Measurements from ENCODE around the gene POLD2. TPM values are rescaled to one million over a fixed set of nuclear protein-coding genes. Genes with fewer than 3 reads are reported as not detected.

Gene POLD2
- total and polyA plus RNA-seq, 2 of the 8 experiments (the other 6 are each of a cell fraction or from before 2014, with no cell fraction given) = 148 to 214 TPM

DNA sequence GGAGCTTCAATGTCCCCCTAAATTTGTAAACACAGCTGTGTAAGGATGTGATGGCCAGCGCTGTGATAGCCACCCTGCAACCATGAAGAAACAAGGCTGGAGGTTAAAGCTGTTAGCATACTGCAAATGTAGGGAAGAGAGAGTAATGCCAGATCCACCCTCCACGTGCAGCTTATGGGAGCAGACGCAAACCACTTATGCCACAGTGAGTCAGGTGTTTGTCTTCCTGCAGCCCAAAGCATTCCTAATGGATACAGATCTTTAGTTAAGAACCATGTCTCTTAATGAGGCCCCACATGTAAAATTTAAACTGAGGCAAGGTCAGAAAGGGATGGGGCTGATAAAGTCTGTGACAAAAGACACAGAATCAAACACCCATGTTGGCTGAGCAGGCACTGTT is 31.4 kb upstream of the POLD2 start (continued):
- no peak for TF ChIP-seq SP2 (IDR thresholded peaks at IDR 0.05; ENCODE audit: low read length)
- no peak for TF ChIP-seq SRF (IDR thresholded peaks at IDR 0.05; ENCODE audit: low read depth, low read length)
- no peak for TF ChIP-seq KDM5A (IDR thresholded peaks at IDR 0.05; ENCODE audit: low read length)
- TF ChIP-seq, protein P1, sequence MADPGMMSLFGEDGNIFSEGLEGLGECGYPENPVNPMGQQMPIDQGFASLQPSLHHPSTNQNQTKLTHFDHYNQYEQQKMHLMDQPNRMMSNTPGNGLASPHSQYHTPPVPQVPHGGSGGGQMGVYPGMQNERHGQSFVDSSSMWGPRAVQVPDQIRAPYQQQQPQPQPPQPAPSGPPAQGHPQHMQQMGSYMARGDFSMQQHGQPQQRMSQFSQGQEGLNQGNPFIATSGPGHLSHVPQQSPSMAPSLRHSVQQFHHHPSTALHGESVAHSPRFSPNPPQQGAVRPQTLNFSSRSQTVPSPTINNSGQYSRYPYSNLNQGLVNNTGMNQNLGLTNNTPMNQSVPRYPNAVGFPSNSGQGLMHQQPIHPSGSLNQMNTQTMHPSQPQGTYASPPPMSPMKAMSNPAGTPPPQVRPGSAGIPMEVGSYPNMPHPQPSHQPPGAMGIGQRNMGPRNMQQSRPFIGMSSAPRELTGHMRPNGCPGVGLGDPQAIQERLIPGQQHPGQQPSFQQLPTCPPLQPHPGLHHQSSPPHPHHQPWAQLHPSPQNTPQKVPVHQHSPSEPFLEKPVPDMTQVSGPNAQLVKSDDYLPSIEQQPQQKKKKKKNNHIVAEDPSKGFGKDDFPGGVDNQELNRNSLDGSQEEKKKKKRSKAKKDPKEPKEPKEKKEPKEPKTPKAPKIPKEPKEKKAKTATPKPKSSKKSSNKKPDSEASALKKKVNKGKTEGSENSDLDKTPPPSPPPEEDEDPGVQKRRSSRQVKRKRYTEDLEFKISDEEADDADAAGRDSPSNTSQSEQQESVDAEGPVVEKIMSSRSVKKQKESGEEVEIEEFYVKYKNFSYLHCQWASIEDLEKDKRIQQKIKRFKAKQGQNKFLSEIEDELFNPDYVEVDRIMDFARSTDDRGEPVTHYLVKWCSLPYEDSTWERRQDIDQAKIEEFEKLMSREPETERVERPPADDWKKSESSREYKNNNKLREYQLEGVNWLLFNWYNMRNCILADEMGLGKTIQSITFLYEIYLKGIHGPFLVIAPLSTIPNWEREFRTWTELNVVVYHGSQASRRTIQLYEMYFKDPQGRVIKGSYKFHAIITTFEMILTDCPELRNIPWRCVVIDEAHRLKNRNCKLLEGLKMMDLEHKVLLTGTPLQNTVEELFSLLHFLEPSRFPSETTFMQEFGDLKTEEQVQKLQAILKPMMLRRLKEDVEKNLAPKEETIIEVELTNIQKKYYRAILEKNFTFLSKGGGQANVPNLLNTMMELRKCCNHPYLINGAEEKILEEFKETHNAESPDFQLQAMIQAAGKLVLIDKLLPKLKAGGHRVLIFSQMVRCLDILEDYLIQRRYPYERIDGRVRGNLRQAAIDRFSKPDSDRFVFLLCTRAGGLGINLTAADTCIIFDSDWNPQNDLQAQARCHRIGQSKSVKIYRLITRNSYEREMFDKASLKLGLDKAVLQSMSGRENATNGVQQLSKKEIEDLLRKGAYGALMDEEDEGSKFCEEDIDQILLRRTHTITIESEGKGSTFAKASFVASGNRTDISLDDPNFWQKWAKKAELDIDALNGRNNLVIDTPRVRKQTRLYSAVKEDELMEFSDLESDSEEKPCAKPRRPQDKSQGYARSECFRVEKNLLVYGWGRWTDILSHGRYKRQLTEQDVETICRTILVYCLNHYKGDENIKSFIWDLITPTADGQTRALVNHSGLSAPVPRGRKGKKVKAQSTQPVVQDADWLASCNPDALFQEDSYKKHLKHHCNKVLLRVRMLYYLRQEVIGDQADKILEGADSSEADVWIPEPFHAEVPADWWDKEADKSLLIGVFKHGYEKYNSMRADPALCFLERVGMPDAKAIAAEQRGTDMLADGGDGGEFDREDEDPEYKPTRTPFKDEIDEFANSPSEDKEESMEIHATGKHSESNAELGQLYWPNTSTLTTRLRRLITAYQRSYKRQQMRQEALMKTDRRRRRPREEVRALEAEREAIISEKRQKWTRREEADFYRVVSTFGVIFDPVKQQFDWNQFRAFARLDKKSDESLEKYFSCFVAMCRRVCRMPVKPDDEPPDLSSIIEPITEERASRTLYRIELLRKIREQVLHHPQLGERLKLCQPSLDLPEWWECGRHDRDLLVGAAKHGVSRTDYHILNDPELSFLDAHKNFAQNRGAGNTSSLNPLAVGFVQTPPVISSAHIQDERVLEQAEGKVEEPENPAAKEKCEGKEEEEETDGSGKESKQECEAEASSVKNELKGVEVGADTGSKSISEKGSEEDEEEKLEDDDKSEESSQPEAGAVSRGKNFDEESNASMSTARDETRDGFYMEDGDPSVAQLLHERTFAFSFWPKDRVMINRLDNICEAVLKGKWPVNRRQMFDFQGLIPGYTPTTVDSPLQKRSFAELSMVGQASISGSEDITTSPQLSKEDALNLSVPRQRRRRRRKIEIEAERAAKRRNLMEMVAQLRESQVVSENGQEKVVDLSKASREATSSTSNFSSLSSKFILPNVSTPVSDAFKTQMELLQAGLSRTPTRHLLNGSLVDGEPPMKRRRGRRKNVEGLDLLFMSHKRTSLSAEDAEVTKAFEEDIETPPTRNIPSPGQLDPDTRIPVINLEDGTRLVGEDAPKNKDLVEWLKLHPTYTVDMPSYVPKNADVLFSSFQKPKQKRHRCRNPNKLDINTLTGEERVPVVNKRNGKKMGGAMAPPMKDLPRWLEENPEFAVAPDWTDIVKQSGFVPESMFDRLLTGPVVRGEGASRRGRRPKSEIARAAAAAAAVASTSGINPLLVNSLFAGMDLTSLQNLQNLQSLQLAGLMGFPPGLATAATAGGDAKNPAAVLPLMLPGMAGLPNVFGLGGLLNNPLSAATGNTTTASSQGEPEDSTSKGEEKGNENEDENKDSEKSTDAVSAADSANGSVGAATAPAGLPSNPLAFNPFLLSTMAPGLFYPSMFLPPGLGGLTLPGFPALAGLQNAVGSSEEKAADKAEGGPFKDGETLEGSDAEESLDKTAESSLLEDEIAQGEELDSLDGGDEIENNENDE (IDR thresholded peaks at IDR 0.05; ENCODE audit: insufficient replicate concordance, low read length) = no peak
- no peak for TF ChIP-seq CHD1 (IDR thresholded peaks at IDR 0.05; ENCODE audit: low read depth, low read length)

All from H1 (cell line).